ENCODE measurements around the gene SLC35E4.
"Not testable (repeated sequence)": the region's sequence is repeated elsewhere in the genome, so short reads cannot be mapped to it uniquely, and the experiment has no call there.

Gene SLC35E4

DNA sequence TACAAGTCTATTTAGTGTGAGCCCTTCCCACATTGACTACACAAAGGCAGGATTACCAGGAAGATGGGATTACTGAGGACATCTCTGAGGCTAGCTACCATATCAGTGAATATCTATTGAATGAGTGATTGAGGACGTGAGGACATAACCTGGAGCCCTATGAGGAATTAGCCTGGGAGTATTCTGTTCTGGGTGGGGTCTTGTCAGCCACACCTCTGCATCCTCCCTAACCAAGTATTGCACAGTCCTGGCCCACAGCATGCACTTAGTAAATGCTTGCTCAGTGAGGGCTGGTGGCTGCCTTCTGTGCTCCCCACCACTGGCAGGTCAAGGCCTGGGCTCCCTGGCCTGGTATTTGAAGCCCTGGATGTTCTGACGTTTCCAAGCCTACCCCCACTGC is 17.3 kb downstream of the SLC35E4 start:
- DNase-seq = no peak

- no peak for DNase-seq
Measured at GRCh38 chr22:30654361-30654760, 18.8 kb downstream of the SLC35E4 start.

DNA sequence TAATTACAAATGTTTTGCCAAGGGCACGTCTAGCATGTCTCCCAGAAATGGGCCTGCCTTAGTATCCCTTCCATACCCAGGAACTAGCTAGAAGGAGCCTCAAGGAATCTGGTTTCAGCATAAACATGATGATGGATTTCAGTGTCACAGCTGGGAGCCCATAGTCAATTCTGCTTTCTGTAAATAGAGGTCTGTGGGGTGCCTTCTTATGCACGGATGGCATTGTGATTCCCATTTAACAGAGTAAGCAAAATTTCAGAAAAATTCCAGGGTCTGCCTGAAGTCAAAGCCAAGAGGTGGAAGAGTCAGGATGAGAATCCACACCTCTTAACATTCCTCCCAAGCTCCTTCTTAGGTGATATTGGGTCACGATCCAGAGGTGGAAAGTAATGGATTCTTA is 20.0 kb downstream of the SLC35E4 start:
- no peak for DNase-seq

DNA sequence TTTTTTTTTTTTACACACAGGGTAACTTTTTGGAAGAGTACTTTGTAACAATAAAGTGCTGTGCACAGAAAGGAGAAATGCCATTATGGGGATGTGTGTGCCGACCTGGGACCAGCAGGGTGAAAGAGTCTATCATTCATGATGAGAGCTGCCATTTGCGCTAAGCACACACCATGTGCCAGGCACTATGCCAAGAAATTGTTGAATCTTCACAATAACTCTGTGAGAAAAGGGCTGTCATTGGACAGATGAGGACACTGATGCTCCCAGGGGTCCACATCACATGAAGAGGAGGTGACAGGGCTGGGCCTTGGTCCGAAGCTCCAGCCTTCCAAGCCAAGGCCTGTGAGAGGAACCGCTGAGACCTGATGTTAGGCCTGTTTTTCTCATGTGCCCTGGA is 26.5 kb downstream of the SLC35E4 start:
- no peak for DNase-seq

GRCh38 chr22:30664798-30665197 is 29.2 kb downstream of the SLC35E4 start:
- DNase-seq = no peak

GRCh38 chr22:30665266-30665665 is 29.7 kb downstream of the SLC35E4 start:
- DNase-seq = no peak

- no peak for DNase-seq
Measured at GRCh38 chr22:30665786-30666185, 30.2 kb downstream of the SLC35E4 start.

DNA sequence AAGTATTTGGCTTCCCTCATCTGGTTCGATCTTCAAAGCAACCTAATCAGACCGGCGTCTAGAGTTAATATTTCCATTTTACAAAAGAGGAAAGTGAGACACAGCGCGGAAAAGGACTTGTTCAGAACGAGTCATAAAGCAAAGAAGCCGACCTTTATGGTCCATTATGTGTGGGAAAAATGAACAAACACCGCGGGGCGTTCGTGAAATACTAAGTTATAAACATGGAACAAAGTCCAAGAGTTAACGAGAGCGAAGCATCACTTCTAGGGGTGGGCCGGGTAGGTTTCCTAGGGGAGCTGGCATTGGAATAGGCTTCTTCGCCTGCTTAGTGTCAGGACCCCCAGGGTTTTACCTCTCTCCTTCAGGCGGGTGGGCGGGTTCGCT is 31.5 kb downstream of the SLC35E4 start:
- DNase-seq = no peak

GRCh38 chr22:30667494-30668385 is 32.2 kb downstream of the SLC35E4 start, which contains the start of gene DUSP18:
TSS of gene DUSP18 (minus strand) at chr22:30667875. CDS start at chr22:30664003, 3,872 bp downstream.
- DNase-seq = peak; percentile 62 to 68

GRCh38 chr22:30668386-30668710 is 32.8 kb downstream of the SLC35E4 start:
- no peak for DNase-seq

GRCh38 chr22:30671071-30671470 is 35.5 kb downstream of the SLC35E4 start:
- DNase-seq = no peak

- no peak for DNase-seq
Measured at GRCh38 chr22:30673136-30673535, 37.6 kb downstream of the SLC35E4 start.

DNA sequence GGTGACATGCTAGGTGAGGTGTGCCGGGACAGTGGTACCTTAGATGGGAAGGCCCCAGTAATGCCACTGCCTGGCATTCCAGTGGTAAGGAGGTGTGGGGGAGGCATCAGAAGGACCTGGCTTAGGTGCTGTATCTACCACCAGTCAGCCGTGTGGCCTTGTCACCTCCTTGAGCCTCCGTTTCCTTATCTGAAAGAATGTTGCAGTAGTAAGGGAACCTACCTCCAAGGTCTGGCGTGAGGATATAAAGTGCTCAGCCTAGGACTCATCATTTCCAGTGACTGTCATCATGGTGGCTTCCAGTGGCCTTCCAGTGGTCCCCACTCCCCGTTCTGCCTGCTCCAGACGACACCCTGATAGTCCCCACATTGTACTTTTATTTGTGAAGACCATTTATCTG is 38.9 kb downstream of the SLC35E4 start:
- no peak for DNase-seq

GRCh38 chr22:30675436-30675835 is 39.9 kb downstream of the SLC35E4 start:
- DNase-seq = no peak

GRCh38 chr22:30676565-30676964 is 41.0 kb downstream of the SLC35E4 start:
- DNase-seq = not testable (repeated sequence)

GRCh38 chr22:30679895-30680690 is 44.5 kb downstream of the SLC35E4 start:
- not testable (repeated sequence) for DNase-seq

DNA sequence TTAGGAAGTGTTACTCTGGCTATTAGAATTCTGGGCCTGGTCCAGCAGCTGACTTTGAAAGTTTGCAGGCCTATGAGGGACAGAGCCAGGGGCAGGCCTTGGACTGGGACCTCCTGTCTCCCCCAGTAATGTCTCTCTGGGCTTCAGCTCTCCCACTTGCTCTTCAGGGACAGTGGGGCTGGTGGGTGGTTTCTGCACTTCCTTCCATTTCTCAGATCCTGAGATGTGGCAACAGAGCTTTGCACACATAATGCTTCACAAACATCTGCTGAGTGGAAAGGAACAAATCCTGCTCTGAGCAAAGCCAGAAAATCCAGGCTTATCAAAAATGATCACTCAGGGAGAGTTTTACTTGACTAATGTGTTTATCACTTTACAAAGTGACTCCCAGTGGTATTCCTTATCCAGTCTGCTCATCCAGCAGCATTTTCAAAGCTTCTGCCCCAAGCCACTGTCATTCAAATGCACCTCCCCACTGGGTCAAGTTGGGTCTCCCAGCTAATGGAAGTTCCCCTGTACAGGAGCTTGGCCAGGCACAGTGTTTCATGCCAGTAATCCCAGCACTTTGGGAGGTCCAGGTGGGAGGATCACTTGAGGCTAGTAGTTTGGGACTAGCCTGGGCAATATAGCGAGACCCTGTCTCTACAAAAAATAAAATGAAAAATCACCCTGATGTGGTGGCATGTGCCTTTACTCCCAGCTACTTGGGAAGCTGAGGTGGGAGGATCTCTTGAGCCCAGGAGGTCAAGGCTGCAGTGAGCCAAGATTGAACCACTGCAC is 45.6 kb downstream of the SLC35E4 start:
- DNase-seq = no peak

DNA sequence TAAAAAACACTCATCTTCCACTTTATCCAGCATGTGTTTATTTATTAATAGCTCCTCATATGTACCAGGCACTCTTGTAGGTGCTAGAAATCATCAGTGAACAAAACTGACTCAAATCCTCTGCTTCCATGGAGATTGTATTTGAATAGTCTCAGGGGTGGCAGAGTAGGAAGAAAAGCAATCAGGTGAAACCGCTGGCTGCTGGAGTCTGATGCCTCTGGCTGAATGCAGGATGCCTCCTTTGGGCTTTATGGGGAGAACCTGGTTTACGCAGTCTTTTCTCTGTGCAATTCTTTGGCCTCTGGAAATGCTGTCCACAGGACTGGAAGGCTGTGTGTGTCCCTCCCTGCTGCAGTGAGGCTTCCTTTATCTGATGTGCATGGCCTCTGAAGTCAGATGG is 46.2 kb downstream of the SLC35E4 start:
- DNase-seq = no peak

GRCh38 chr22:30685178-30685577 is 49.6 kb downstream of the SLC35E4 start:
- no peak for DNase-seq

DNA sequence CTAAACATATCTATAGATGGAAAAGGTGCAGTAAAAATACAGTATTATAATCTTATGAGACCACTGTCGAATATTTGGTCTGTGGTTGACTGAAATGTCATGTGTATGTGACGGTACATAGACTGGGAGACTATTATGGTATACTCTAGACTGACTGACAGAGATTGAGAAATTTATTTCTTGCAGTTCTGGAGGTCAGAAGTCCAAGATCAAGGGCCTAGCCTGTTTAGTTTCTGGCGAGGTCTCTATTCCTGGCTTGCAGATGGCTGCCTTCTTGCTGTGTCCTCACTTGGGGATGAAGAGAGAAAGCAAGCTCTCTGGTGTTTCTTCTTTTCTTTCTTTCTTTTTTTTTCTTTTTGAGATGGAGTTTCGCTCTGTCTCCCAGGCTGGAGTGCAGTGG is 51.8 kb downstream of the SLC35E4 start:
- no peak for DNase-seq

GRCh38 chr22:30689622-30690021 is 54.0 kb downstream of the SLC35E4 start:
- DNase-seq = no peak

DNA sequence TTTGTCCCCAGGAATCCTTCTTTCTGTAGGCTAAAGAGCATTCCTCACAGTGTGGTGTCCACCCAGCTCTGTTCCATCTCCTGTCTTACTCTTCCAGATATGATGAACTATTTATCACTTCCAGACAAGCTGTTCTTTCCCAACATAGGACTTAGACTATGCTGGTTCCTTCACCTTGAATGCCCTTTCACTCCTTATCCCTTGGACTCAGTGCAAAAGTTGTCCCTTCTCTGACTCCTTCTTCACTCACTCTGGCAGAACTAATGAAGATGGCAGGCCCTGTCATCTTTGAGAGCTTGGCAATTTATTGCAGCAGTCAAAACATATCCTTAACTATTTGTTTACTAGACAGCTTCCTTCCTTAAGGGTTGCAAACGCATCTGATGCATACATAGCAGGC is 55.6 kb downstream of the SLC35E4 start:
- DNase-seq = no peak

DNA sequence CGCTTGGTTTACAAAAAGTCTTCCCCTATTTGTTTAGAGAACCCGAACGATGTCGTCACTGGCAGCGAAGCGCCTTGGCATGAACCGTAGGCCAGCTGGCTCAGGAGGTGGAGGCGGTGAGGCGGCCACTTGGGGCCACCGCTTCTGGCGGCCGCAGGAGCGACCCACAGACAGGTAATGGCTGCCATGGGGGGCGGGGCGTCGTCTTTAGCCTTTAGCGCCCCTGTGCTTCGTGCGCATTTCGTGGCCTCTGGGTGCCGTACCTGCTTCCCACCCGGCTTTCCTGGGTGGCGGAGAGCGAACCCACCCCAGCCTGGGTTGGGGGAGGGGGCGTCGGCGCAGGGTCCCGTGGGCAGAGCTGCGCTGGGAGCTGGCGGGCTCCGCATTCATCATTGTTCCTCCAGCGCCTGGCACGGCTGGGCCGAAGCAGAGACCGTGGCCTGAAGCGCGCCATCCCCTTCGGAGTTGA is 58.6 kb downstream of the SLC35E4 start:
- DNase-seq = peak; percentile 1 to 11
